ENCODE measurements around the gene MAP3K7. TPM values are rescaled to one million over a fixed set of nuclear protein-coding genes. Genes with fewer than 3 reads are reported as not detected.

The MAP3K7 gene
- polyA plus RNA-seq (2013) = 24.0 TPM

DNA sequence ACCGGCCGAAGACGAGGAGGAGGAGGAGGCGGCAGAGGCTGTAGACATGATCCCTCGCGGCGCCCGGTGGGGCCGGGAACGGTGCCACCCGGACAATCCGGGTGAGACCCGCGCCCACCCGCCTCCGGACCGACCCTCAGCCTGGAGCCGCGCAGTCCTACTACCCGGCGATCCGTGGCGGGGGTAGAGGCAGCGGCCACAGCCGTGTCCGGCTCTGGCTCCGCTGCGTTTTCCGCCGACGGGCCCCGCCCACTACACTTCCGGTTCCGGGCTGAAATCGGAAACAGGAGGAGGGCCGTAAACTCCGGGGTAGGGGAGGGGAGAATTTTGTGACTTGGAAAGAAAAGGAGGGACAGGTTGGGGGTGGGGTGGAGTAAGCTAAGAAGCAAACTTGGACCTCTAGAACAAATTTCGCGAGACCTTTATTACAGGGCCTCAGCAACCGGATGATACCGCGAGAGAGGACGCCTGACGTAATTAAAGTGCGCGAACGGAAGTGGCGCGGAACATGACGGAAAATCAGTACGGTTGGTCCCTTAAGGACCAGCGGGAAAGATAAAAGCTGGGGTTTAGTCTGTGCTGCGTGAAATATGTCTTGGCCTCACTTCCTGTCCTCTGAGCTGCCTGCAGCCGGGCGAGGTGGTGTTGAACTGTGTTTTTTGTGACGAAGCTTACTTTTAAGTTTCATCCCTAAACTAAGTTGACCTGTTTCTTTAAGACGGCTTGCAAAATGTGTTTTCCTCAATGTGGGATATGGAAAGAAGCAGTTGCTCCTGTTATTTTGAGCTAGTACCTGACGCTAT lies at the start of gene MAP3K7:
TSS of gene MAP3K7 (minus strand) at position 237 of the 803 bp plus-strand sequence. CDS start at position 48, 189 bp downstream.
- CTCF ChIA-PET = interaction anchor here (1.0 kb wide), 1 partner anchor 23 kb away, joined by 3 read pairs; no protein-coding TSS in a partner anchor

DNA sequence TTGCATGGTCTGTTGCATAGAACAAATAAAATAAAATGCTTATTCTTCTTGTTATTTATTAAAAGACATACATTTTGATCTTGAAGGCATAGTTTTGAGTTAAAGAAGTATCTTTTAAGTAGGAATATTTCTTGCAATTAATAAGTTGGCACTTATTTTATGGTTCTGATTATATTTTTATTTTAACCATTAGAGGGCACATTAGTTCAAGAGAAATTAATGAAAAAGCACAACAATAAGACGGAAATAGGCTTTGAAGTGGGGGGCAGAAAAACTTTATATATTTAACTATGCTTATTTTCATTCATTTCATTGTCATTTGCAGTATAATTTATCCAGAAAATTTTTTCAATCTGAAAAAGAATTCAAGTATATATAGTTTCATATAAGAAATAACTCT lies 44.2 kb upstream of the MAP3K7 start:
- ChIA-PET POLR2A (no interaction called here), CTCF (interaction anchor here (1.0 to 1.7 kb wide), 2 partner anchors 12 to 230 kb away, joined by 3 to 7 read pairs; no protein-coding TSS in a partner anchor)
- Histone ChIP-seq H3K9me3 (ENCODE audit: control extremely low read depth in 1 of 5, control insufficient read depth in 4 of 5, insufficient read depth in 2 of 5, low read depth in 1 of 5, low read length in 4 of 5) (no peaks in the 10 kb centered on the region), H3K27ac (ENCODE audit: insufficient read depth in 1 of 2, low read depth in 1 of 2, low read length in 2 of 2, poor library complexity in 1 of 2, severe bottlenecking in 2 of 2) (no peak overlapping the region), H3K27me3 (replicated peaks in 2 of 5; ENCODE audit: control insufficient read depth in 4 of 5, insufficient read depth in 5 of 5, low read length in 4 of 5) (no peaks in the 10 kb centered on the region), H3K4me3 (ENCODE audit: control insufficient read depth in 1 of 7, extremely low read depth in 1 of 7, insufficient read depth in 4 of 7, low read depth in 2 of 7, low read length in 6 of 7) (no peak overlapping the region), H3K4me1 (ENCODE audit: control extremely low read depth in 1 of 4, control insufficient read depth in 4 of 4, insufficient read depth in 4 of 4, low read length in 3 of 4) (no peaks in the 10 kb centered on the region), H3K36me3 (ENCODE audit: control insufficient read depth in 4 of 4, insufficient read depth in 4 of 4, low read length in 3 of 4) (no peaks in the 10 kb centered on the region)
- no peak for DNase-seq
- no CpG with 5 or more reads among the region's 1 CpG for WGBS (ENCODE audit: insufficient coverage)

More for the DNA sequence above, at the start of gene MAP3K7:
- Histone ChIP-seq H3K9me3 (ENCODE audit: control extremely low read depth in 1 of 5, control insufficient read depth in 4 of 5, insufficient read depth in 2 of 5, low read depth in 1 of 5, low read length in 4 of 5) (no peaks in the 10 kb centered on the region), H3K36me3 (ENCODE audit: control insufficient read depth in 4 of 4, insufficient read depth in 4 of 4, low read length in 3 of 4) (no peaks in the 10 kb centered on the region), H3K4me1 (ENCODE audit: control extremely low read depth in 1 of 4, control insufficient read depth in 4 of 4, insufficient read depth in 4 of 4, low read length in 3 of 4) (peaks cover 8 to 37% (median 29%) of the 10 kb centered on the region in 4 experiments), H3K4me3 (ENCODE audit: control insufficient read depth in 1 of 7, extremely low read depth in 1 of 7, insufficient read depth in 4 of 7, low read depth in 2 of 7, low read length in 6 of 7) (peak within 1 kb of the TSS; percentile 85 to 100 (median 92)), H3K27ac (ENCODE audit: insufficient read depth in 1 of 2, low read depth in 1 of 2, low read length in 2 of 2, poor library complexity in 1 of 2, severe bottlenecking in 2 of 2) (peak within 1 kb of the TSS; percentile 98 to 99), H3K27me3 (replicated peaks in 2 of 5; ENCODE audit: control insufficient read depth in 4 of 5, insufficient read depth in 5 of 5, low read length in 4 of 5) (peaks cover 0 to 8% (median 4%) of the 10 kb centered on the region in 5 experiments)
- peak; percentile 97 to 98 (median 97) for DNase-seq
- POLR2A ChIA-PET = no interaction called here
- under 1% methylated on average over 45 of the region's 58 CpGs for WGBS (ENCODE audit: insufficient coverage)

DNA sequence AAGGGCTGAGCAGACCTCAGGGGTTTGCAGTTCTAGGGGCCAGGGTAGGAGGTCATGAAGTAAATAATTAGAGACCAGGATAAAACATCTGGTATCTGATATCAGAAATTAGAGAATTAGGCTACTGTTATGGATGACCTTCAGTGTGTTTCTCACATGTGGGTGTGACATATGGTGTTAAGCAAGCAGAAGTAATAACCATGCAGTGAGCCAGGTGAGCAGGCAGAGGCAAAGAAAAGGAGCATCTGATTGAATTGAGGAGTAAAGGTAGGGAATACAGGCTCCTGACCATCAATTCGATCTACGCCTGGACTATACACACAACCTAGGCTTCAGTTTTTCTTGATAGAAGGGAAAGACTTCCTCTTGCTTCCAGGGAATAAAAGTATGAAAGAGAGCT lies 34.7 kb upstream of the MAP3K7 start:
- CTCF ChIA-PET = no interaction called here

DNA sequence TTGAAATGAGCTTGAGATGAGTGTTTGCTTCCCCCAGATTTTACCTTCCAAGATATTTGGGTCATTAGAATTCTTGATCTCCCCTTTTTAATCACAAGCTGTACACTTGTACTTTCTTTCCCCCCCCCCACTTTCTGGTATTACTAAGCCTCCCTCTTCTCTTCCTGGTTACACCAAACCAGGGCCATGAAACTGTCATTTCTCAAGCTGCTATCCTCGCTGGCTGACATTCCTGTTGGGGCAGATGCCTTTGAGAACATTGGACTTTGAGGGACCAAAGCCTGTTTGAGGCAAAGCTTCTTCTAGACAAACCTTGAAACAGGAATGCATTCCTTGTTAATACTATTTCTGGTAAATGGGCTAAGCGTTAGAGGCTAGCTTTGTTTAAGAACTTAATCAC lies 32.3 kb upstream of the MAP3K7 start:
- ChIA-PET CTCF (interaction anchor here (1.7 to 2.1 kb wide), 2 partner anchors 9 to 12 kb away, joined by 7 to 10 read pairs; no protein-coding TSS in a partner anchor), POLR2A (no interaction called here)
- 83% methylated on average over 1 of the region's 2 CpGs for WGBS (ENCODE audit: insufficient coverage)
- DNase-seq = no peak
- no peaks in the 10 kb centered on the region for H3K4me1 ChIP-seq (ENCODE audit: control extremely low read depth in 1 of 4, control insufficient read depth in 4 of 4, insufficient read depth in 4 of 4, low read length in 3 of 4)
- peaks cover 0 to 5% (median 0%) of the 10 kb centered on the region in 5 experiments for H3K9me3 ChIP-seq (ENCODE audit: control extremely low read depth in 1 of 5, control insufficient read depth in 4 of 5, insufficient read depth in 2 of 5, low read depth in 1 of 5, low read length in 4 of 5)
- peaks cover 0 to 4% (median 0%) of the 10 kb centered on the region in 5 experiments for H3K27me3 ChIP-seq (replicated peaks in 2 of 5; ENCODE audit: control insufficient read depth in 4 of 5, insufficient read depth in 5 of 5, low read length in 4 of 5)
- H3K27ac ChIP-seq (ENCODE audit: insufficient read depth in 1 of 2, low read depth in 1 of 2, low read length in 2 of 2, poor library complexity in 1 of 2, severe bottlenecking in 2 of 2) = no peak overlapping the region
- H3K4me3 ChIP-seq (ENCODE audit: control insufficient read depth in 1 of 7, extremely low read depth in 1 of 7, insufficient read depth in 4 of 7, low read depth in 2 of 7, low read length in 6 of 7) = no peak overlapping the region
- H3K36me3 ChIP-seq (ENCODE audit: control insufficient read depth in 4 of 4, insufficient read depth in 4 of 4, low read length in 3 of 4) = no peaks in the 10 kb centered on the region

More for the DNA sequence above, 34.7 kb upstream of the MAP3K7 start:
- Histone ChIP-seq H3K4me1 (ENCODE audit: control extremely low read depth in 1 of 4, control insufficient read depth in 4 of 4, insufficient read depth in 4 of 4, low read length in 3 of 4) (no peaks in the 10 kb centered on the region), H3K9me3 (ENCODE audit: control extremely low read depth in 1 of 5, control insufficient read depth in 4 of 5, insufficient read depth in 2 of 5, low read depth in 1 of 5, low read length in 4 of 5) (peaks cover 0 to 7% (median 0%) of the 10 kb centered on the region in 5 experiments), H3K4me3 (ENCODE audit: control insufficient read depth in 1 of 7, extremely low read depth in 1 of 7, insufficient read depth in 4 of 7, low read depth in 2 of 7, low read length in 6 of 7) (no peak overlapping the region), H3K36me3 (ENCODE audit: control insufficient read depth in 4 of 4, insufficient read depth in 4 of 4, low read length in 3 of 4) (no peaks in the 10 kb centered on the region), H3K27me3 (replicated peaks in 2 of 5; ENCODE audit: control insufficient read depth in 4 of 5, insufficient read depth in 5 of 5, low read length in 4 of 5) (peaks cover 0 to under 1% (median 0%) of the 10 kb centered on the region in 5 experiments), H3K27ac (ENCODE audit: insufficient read depth in 1 of 2, low read depth in 1 of 2, low read length in 2 of 2, poor library complexity in 1 of 2, severe bottlenecking in 2 of 2) (no peak overlapping the region)
- POLR2A ChIA-PET = no interaction called here
- 100% methylated on average over 2 of the region's 2 CpGs for WGBS (ENCODE audit: insufficient coverage)
- DNase-seq = no peak

DNA sequence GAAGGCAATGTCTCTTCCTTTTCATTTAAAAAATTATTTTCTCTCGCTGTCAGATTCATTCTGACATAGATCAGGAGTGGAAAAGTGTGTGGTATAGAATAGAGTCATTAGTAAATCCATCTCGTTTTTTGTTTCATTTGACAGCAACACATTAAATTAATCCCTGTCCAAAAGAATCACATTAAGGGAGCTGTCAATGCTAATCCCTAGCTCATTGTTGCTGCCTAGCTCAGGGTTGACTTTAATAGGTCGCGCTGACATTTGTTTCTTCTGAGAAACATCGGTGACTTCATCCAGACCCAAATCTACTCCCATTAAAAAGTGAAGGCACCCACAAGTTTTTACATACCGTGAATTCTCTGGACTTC lies 25.4 kb upstream of the MAP3K7 start:
- 97% methylated on average over 4 of the region's 6 CpGs for WGBS (ENCODE audit: insufficient coverage)
- Histone ChIP-seq H3K9me3 (ENCODE audit: control extremely low read depth in 1 of 5, control insufficient read depth in 4 of 5, insufficient read depth in 2 of 5, low read depth in 1 of 5, low read length in 4 of 5) (no peaks in the 10 kb centered on the region), H3K27me3 (replicated peaks in 2 of 5; ENCODE audit: control insufficient read depth in 4 of 5, insufficient read depth in 5 of 5, low read length in 4 of 5) (peaks cover 0 to 32% (median 12%) of the 10 kb centered on the region in 5 experiments), H3K4me1 (ENCODE audit: control extremely low read depth in 1 of 4, control insufficient read depth in 4 of 4, insufficient read depth in 4 of 4, low read length in 3 of 4) (peaks cover 4 to 19% (median 16%) of the 10 kb centered on the region in 4 experiments), H3K36me3 (ENCODE audit: control insufficient read depth in 4 of 4, insufficient read depth in 4 of 4, low read length in 3 of 4) (no peaks in the 10 kb centered on the region), H3K27ac (ENCODE audit: insufficient read depth in 1 of 2, low read depth in 1 of 2, low read length in 2 of 2, poor library complexity in 1 of 2, severe bottlenecking in 2 of 2) (no peak overlapping the region), H3K4me3 (ENCODE audit: control insufficient read depth in 1 of 7, extremely low read depth in 1 of 7, insufficient read depth in 4 of 7, low read depth in 2 of 7, low read length in 6 of 7) (no peak overlapping the region)
- POLR2A ChIA-PET = no interaction called here
- no peak for DNase-seq
- CTCF ChIA-PET = interaction anchor here (0.7 kb wide), 1 partner anchor 42 kb away, joined by 3 read pairs; no protein-coding TSS in a partner anchor

DNA sequence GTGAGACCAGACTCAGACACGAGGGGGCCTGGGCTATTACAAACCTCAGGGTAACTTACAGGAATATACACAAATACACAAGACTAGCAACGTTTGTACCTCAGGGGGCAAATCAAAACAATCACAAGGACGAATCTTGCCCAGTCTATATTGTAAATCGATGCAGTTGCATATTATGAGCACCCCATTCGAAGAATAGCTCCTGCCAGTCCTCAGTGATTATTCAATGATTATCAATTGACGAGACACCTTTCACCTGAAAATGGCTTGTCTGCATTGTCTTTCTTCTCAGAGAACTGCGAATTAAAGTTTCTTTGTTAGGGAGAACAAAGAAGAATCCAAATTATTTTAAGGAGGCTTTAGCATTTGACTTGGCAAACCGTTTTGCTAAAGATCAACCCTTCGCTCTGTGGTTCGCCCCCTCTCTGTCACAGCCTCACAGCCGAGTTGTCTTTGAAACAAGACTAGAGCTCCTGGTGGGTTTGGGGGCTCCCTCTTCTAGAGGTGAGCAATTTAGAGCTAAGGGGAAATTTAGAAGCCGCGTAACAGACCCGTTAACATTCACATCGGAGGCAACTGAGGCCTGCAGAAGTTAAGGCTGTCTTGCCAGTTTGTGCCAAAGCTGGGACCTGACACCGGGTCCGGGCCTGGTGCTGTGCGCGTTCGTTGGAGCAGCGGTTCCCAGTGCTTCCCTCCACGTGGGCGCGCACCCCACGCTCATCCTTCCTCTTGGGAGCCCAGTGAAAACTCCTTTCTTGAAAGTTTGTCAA lies 24.9 kb upstream of the MAP3K7 start:
- ChIA-PET CTCF (interaction anchor here (0.7 to 0.8 kb wide), 2 partner anchors 42 to 328 kb away, joined by 3 read pairs; no protein-coding TSS in a partner anchor), POLR2A (no interaction called here)
- WGBS (ENCODE audit: insufficient coverage) = 75% methylated on average over 19 of the region's 25 CpGs
- no peak overlapping the region for H3K27ac ChIP-seq (ENCODE audit: insufficient read depth in 1 of 2, low read depth in 1 of 2, low read length in 2 of 2, poor library complexity in 1 of 2, severe bottlenecking in 2 of 2)
- peaks cover 0 to 32% (median 12%) of the 10 kb centered on the region in 5 experiments for H3K27me3 ChIP-seq (replicated peaks in 2 of 5; ENCODE audit: control insufficient read depth in 4 of 5, insufficient read depth in 5 of 5, low read length in 4 of 5)
- H3K36me3 ChIP-seq (ENCODE audit: control insufficient read depth in 4 of 4, insufficient read depth in 4 of 4, low read length in 3 of 4) = no peaks in the 10 kb centered on the region
- H3K9me3 ChIP-seq (ENCODE audit: control extremely low read depth in 1 of 5, control insufficient read depth in 4 of 5, insufficient read depth in 2 of 5, low read depth in 1 of 5, low read length in 4 of 5) = no peaks in the 10 kb centered on the region
- peak overlapping the region in 6 of 7 experiments; percentile 66 to 82 (median 76) for H3K4me3 ChIP-seq (ENCODE audit: control insufficient read depth in 1 of 7, extremely low read depth in 1 of 7, insufficient read depth in 4 of 7, low read depth in 2 of 7, low read length in 6 of 7)
- H3K4me1 ChIP-seq (ENCODE audit: control extremely low read depth in 1 of 4, control insufficient read depth in 4 of 4, insufficient read depth in 4 of 4, low read length in 3 of 4) = peaks cover 4 to 19% (median 16%) of the 10 kb centered on the region in 4 experiments
- no peak for DNase-seq
